ENCODE data around the gene ANKRD44.
"Not testable (repeated sequence)": the region's sequence is repeated elsewhere in the genome, so short reads cannot be mapped to it uniquely, and the experiment has no call there.

ANKRD44 gene

DNA sequence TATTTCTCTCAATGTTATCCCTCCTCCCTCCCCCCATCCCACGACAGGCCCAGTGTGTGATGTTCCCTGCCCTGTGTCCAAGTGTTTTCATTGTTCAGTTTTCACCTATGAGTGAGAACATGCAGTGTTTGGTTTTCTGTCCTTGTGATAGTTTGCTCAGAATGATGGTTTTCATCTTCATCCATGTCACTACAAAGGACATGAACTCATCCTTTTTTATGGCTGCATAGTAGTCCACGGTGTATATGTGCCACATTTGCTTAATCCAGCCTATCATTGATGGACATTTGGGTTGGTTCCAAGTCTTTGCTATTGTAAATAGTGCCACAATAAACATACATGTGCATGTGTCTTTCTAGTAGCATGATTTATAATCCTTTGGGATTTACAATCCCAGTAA is 289.7 kb downstream of the ANKRD44 start:
- DNase-seq: not testable (repeated sequence)

DNA sequence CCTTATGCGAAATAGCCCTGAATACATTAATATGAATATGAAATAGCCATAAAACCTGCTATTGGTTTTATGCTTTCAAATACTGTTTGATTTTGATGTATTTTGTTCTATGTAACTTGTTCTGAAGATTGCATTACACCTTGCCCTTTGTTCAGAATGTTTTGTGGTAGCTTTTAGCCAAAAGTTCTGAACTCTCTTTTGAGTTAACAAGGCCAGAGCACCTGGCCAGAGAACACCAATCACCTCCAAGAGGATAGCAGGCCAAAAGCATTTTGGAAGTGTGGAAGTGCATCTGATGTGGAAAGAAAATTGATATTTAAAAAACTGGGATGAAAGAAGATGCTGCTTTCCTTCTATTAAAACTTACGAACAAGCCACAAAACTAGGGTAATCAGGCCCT is 297.5 kb downstream of the ANKRD44 start:
- no peak for DNase-seq

GRCh38 chr2:197011801-197012641 is 298.6 kb downstream of the ANKRD44 start:
- DNase-seq: peak; percentile 56

DNA sequence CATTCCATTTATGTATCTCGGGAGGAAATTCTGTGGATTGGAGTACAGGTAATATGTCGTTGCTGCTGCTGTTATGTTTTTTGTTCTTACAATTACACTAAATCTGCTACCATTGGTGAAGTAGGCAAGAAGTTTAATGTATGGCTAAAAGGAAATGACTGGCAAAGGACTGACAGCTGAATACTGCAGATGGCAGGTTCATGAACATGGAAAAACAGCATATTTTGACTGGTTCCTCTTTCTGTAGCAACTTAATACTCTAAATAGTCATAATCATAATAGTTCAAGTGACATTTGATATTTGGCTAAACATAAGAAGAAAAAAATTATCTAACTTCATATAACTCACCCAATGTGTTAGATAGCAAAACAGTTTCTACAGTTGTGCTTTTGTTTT is 299.6 kb downstream of the ANKRD44 start:
- no peak for DNase-seq

GRCh38 chr2:197010200-197011020 is 300.2 kb downstream of the ANKRD44 start:
- DNase-seq: no peak

DNA sequence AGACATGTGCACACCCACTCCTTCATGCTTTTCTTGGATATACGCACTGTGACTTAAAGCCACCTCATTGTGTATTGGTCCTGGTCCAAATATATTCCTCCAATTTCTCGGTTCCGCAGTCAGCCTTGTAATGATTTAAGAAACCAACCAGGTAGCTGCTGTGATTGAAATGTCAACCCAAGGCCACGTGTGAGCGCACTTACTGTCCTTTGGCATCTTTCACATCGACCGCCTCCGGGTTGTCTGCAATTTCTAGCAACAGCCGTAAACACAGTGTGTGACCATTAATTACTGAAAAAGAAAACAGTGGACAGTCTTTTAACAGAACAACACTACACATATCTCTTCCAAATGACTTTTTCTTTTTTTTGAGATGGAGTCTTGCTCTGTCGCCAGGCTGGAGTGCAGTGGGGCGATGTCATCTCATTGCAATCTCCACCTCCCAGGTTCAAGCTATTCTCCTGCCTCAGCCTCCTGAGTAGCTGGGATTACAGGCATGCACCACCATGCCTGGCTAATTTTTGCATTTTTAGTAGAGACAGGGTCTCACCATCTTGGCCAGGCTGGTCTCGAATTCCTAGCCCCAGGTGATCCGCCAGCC is 301.7 kb downstream of the ANKRD44 start:
- DNase-seq: not testable (repeated sequence)

DNA sequence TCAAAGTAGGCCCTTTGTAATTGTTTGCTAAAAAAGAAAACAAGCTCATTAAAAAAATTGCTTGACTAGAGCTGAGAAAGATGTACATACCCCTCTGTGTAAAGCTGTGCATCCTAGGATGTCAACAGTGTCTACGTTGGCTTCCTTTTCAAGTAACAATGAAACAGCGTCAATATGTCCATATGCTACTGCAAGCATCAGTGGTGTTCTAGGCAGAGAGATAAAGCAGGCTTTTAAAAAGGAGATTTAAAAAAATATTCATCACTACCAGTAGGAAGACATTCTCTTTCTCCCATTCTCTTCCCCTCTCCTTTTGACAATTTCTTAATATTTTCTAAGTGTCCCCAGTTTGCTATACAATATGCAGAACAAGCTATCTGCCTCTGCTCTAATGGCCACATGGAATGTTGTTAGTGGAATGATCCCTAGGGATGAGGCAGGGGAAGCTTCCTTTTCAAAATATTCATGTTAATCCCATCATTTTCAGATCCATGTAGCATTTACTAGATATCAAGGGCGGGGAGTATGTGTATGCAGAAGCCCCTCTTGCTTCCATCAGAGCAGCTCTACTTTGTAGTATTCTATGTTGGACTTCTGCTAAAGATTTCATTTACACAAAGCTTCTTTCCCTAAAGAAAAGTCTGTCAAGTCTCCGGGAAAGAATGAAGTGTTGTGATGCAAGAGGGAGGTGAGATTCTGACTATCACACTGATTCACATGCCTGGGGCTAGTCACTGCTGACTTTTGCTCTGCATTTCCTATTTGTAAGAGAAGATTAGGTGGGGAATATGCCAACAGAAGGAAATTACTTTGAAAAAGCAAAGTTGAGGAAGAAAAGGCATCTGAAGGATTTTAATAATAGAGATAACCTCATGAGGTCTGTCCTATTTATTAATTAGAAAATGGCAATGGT is 302.6 kb downstream of the ANKRD44 start:
- DNase-seq: peak; percentile 24

- DNase-seq: no peak
Measured at GRCh38 chr2:197001921-197002320, 308.7 kb downstream of the ANKRD44 start.

DNA sequence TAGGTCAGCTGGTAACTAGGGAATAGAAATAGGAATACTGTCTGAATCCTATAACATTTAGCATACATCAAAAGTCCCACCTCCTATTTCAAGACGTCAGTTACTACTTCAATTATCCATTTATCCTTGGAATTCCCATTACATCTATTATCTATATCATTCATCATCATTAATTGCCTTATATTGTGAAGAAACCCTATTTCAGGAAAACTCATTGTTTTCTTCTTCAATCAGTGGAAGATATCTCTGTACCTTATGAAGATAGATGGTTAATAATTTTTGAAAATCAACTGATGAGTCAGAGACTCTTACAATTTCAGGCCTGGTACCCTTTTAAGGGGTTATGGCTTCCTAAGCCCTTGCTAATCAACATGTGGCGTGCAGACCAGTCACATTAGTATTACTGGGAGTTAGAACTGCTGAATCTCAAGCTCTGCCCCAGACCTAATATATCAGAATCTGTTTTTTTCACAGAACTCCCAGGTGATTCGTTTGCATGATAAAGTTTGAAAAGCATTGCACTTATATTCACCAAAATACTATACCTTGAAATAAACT is 314.7 kb downstream of the ANKRD44 start:
- DNase-seq: no peak

DNA sequence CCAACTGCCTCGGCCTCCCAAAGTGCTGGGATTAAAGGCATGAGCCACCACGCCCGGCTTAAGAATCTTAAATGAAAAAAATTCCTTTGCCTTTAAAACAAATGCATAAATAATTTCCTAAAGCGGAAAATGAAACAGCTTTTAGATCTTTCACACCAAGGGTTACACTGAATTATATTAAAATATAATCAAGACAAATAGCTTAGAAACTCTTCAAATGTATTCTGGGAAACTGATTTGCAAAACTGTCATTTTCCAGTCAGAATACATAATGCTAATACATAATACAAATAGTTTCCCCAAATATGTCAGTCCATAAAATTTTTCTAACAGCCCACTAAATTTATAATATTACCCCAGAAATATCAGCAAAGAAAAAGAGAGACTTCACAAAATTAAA is 315.8 kb downstream of the ANKRD44 start:
- DNase-seq: no peak

DNA sequence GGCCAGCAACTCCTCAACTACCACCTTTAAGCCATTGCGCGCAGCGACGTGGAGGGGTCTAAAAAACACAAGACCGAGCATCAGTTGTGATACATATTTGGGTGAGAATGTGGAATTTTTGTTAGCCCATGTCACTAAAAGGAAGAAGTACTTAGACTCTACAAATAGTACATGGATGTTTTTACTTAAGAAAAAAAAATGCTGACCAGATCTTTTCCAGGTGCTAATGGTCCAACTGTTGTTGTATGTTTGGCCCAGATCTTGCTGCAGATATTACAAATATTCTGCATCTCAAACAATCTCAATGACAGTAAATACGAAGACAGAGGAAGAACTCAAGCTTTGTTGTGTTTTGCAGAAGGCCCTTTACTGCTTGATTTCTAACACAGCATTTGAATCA is 317.0 kb downstream of the ANKRD44 start:
- DNase-seq: no peak

DNA sequence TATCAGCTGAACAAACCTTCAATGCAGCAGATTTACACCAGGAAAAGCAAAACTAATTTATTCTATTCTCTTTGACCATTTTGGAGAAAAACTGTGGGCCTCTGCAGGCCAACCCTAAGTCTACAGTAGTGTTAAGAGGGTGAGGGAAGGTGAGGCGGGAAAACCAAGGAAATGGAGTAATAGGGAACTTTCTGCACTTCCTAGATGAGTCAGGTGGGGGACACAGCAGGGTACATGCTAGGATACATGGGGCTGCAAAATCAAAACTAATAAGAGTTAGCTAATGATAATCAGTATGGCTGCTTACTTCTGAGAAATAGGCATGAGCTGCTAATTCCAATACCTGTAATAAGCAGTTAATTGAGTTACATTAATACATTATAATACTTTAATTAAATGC is 318.1 kb downstream of the ANKRD44 start:
- DNase-seq: no peak

GRCh38 chr2:196990788-196991461 is 319.7 kb downstream of the ANKRD44 start:
- no peak for DNase-seq

DNA sequence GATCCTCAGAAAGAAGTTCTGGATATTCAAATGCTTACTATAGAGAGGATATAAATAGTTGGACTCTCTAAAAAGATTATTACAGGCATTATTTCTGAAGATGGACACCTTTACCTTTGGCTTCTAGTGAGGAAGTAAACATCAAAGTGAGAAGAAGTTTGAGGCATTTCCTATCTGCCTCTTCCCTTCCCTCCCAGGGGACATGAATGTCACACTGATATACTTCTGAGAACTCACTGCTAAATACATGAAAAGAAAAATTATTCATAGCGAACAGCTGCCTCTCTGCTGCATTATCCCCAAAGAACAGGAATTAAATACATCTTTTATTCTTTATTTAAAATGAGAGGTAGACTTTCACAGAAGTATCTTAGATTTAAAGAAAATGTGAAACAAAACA is 320.5 kb downstream of the ANKRD44 start:
- DNase-seq: no peak

DNA sequence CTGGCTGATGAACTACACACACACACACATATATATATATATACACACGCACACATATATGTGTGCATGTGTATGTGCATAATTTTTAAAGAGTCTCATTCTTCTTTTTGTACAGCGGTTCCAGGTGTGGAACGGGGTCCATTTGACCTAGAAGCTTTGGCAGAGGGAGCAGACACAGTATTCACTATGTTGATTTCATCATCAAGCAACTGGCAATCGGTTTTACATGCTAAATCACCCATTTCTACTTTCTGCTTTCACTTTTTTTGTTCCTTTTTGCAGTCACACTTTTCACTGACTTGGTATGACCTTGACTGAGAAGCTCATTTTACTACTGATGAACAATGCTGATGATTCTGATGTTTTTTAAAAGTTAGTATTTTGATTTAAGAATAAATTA is 321.1 kb downstream of the ANKRD44 start:
- no peak for DNase-seq

GRCh38 chr2:196988639-196989038 is 321.9 kb downstream of the ANKRD44 start:
- DNase-seq: no peak

GRCh38 chr2:196987649-196988364 is 322.8 kb downstream of the ANKRD44 start:
- peak; percentile 98 for DNase-seq

- no peak for DNase-seq
Measured at GRCh38 chr2:196987298-196987648, 323.3 kb downstream of the ANKRD44 start.

DNA sequence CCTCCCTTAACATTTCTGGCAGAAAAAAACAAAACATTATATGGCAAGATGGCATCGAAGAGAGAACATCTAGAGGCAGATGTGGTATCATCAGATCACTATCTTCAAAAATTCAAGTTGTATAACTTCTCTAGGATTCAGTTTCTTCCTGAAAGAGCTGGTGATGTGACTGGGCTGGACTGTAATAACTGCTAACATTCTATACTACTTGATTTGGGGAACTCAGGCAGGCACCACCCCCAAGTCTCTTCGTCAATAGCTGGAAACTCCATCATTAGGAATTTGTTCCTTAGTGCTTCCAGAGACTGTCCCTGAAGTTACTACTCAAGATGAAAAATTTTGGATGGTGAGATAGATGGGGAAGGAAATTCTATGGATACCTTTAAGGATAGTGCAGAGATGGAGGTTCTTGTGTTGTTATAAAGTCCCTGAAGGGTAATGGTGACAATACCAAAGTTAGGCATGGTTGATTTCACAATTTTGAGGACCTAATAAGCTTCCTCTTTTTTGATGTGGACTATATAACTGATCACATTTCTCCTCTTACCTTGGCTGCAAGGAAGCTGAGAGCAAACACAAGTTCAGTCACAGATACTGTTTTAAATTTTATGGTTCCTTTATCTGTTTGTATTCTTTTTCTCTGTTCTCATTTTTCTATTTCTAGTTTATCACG is 324.9 kb downstream of the ANKRD44 start:
- DNase-seq: no peak

GRCh38 chr2:196984903-196985302 is 325.7 kb downstream of the ANKRD44 start:
- no peak for DNase-seq

All from fibroblast of skin of back (primary cell).